ENCODE results near the gene SCAP.

The SCAP gene

GRCh38 chr3:47418167-47419082, 57.3 kb downstream of the SCAP start:
- no peak for DNase-seq (ENCODE audit: extremely low read depth, insufficient read length)
- no peak for TF ChIP-seq CTCF (IDR thresholded peaks at IDR 0.05; ENCODE audit: insufficient read depth, low read length, poor library complexity, severe bottlenecking)
- H3K27me3 ChIP-seq (replicated peaks; ENCODE audit: control insufficient read depth, insufficient read depth, low read length): no peaks in the 10 kb centered on the region
- peaks cover 48% of the 10 kb centered on the region for H3K36me3 ChIP-seq (ENCODE audit: control insufficient read depth, insufficient read depth, low read length)
- H3K4me3 ChIP-seq (replicated peaks; ENCODE audit: low read depth, low read length): no peak overlapping the region

- TF ChIP-seq CTCF (IDR thresholded peaks at IDR 0.05; ENCODE audit: insufficient read depth, low read length, poor library complexity, severe bottlenecking): no peak
- H3K27me3 ChIP-seq (replicated peaks; ENCODE audit: control insufficient read depth, insufficient read depth, low read length): no peaks in the 10 kb centered on the region
- DNase-seq (ENCODE audit: extremely low read depth, insufficient read length): no peak
- no peak overlapping the region for H3K4me3 ChIP-seq (replicated peaks; ENCODE audit: low read depth, low read length)
- peaks cover 53% of the 10 kb centered on the region for H3K36me3 ChIP-seq (ENCODE audit: control insufficient read depth, insufficient read depth, low read length)
Observed at GRCh38 chr3:47416041-47416440, 59.7 kb downstream of the SCAP start.

GRCh38 chr3:47414666-47415587, 60.8 kb downstream of the SCAP start:
- TF ChIP-seq CTCF (IDR thresholded peaks at IDR 0.05; ENCODE audit: insufficient read depth, low read length, poor library complexity, severe bottlenecking): no peak
- no peak for DNase-seq (ENCODE audit: extremely low read depth, insufficient read length)
- H3K4me3 ChIP-seq (replicated peaks; ENCODE audit: low read depth, low read length): no peak overlapping the region
- peaks cover 47% of the 10 kb centered on the region for H3K36me3 ChIP-seq (ENCODE audit: control insufficient read depth, insufficient read depth, low read length)
- H3K27me3 ChIP-seq (replicated peaks; ENCODE audit: control insufficient read depth, insufficient read depth, low read length): no peaks in the 10 kb centered on the region

GRCh38 chr3:47414161-47414564, 61.6 kb downstream of the SCAP start:
- DNase-seq (ENCODE audit: extremely low read depth, insufficient read length): no peak
- H3K4me3 ChIP-seq (replicated peaks; ENCODE audit: low read depth, low read length): no peak overlapping the region
- H3K27me3 ChIP-seq (replicated peaks; ENCODE audit: control insufficient read depth, insufficient read depth, low read length): no peaks in the 10 kb centered on the region
- no peak for TF ChIP-seq CTCF (IDR thresholded peaks at IDR 0.05; ENCODE audit: insufficient read depth, low read length, poor library complexity, severe bottlenecking)
- peaks cover 48% of the 10 kb centered on the region for H3K36me3 ChIP-seq (ENCODE audit: control insufficient read depth, insufficient read depth, low read length)

- Histone ChIP-seq H3K36me3 (ENCODE audit: control insufficient read depth, insufficient read depth, low read length) (peaks cover 51% of the 10 kb centered on the region), H3K4me3 (replicated peaks; ENCODE audit: low read depth, low read length) (no peak overlapping the region), H3K27me3 (replicated peaks; ENCODE audit: control insufficient read depth, insufficient read depth, low read length) (no peaks in the 10 kb centered on the region)
- no peak for DNase-seq (ENCODE audit: extremely low read depth, insufficient read length)
- TF ChIP-seq CTCF (IDR thresholded peaks at IDR 0.05; ENCODE audit: insufficient read depth, low read length, poor library complexity, severe bottlenecking): no peak
Observed at GRCh38 chr3:47413751-47414150, 62.0 kb downstream of the SCAP start.

Measured in GM06990 (cell line).